ENCODE measurements around the gene RALGPS2.

RALGPS2 gene

DNA sequence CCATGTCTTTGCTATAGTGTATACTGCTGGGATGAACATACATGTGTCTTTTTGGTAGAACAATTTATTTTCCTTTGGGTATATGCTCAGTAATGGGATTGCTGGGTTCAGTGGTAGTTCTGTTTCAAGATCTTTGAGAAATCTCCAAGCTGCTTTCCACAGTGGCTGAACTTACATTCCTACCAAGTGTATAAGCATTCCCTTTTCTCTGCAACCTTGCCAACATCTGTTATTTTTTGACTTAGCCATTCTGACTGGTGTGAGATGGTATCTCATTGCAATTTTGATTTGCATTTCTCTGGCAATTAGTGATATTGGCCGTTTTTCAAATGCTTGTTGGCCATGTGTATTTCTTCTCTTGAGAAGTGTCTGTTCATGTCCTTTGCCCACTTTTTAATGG is 183.3 kb downstream of the RALGPS2 start:
- Histone ChIP-seq H3K4me3 (ENCODE audit: low read length) (no peak overlapping the region), H2AFZ (ENCODE audit: low read depth, low read length) (no peak overlapping the region), H3K27ac (ENCODE audit: low read length) (no peak overlapping the region), H3K27me3 (ENCODE audit: low read depth, low read length) (peaks cover 6% of the 10 kb centered on the region), H4K20me1 (ENCODE audit: insufficient read depth, low read length) (peaks cover 8% of the 10 kb centered on the region; the same call in 1 of the 2 replicates), H3K4me1 (ENCODE audit: low read length) (peaks cover 5% of the 10 kb centered on the region; the same call in 1 of the 2 replicates), H3K9ac (ENCODE audit: low read length) (no peak overlapping the region), H3K79me2 (ENCODE audit: low read length) (no peaks in the 10 kb centered on the region), H3K9me3 (ENCODE audit: insufficient read depth, low read length) (peaks cover 15% of the 10 kb centered on the region; the same call in 1 of the 2 replicates), H3K4me2 (ENCODE audit: low read length) (no peak overlapping the region), H3K36me3 (replicated peaks; ENCODE audit: low read depth, low read length) (peaks cover 22% of the 10 kb centered on the region)
- TF ChIP-seq EZH2phosphoT487 (IDR thresholded peaks at IDR 0.05; ENCODE audit: low read depth) = no peak
- TF ChIP-seq, protein P1, sequence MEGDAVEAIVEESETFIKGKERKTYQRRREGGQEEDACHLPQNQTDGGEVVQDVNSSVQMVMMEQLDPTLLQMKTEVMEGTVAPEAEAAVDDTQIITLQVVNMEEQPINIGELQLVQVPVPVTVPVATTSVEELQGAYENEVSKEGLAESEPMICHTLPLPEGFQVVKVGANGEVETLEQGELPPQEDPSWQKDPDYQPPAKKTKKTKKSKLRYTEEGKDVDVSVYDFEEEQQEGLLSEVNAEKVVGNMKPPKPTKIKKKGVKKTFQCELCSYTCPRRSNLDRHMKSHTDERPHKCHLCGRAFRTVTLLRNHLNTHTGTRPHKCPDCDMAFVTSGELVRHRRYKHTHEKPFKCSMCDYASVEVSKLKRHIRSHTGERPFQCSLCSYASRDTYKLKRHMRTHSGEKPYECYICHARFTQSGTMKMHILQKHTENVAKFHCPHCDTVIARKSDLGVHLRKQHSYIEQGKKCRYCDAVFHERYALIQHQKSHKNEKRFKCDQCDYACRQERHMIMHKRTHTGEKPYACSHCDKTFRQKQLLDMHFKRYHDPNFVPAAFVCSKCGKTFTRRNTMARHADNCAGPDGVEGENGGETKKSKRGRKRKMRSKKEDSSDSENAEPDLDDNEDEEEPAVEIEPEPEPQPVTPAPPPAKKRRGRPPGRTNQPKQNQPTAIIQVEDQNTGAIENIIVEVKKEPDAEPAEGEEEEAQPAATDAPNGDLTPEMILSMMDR (IDR thresholded peaks at IDR 0.05; ENCODE audit: low read depth, low read length) = no peak

DNA sequence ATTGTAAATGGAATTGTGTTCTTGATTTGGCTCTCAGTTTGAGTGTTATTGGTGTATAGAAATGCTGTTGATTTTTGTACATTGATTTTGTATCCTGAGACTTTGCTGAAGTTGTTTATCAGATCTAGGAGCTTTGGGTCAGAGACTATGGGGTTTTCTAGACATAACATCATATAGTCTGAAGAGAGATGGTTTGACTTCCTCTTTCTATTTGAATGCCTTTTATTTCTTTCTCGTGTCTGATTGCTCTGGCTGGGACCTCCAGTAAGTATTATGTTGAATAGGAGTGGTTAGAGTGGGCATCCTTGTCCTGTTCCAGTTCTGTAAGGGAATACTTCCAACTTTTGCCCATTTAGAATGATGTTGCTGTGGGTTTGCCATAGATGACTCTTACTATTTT is 185.0 kb downstream of the RALGPS2 start:
- Histone ChIP-seq H3K79me2 (ENCODE audit: low read length) (no peaks in the 10 kb centered on the region), H3K4me3 (ENCODE audit: low read length) (no peak overlapping the region), H3K9ac (ENCODE audit: low read length) (no peak overlapping the region), H3K4me2 (ENCODE audit: low read length) (no peak overlapping the region), H4K20me1 (ENCODE audit: insufficient read depth, low read length) (peaks cover 23% of the 10 kb centered on the region), H3K27me3 (ENCODE audit: low read depth, low read length) (peaks cover 19% of the 10 kb centered on the region), H3K4me1 (ENCODE audit: low read length) (peaks cover 14% of the 10 kb centered on the region), H3K36me3 (replicated peaks; ENCODE audit: low read depth, low read length) (peaks cover 25% of the 10 kb centered on the region), H3K27ac (ENCODE audit: low read length) (no peak overlapping the region), H3K9me3 (ENCODE audit: insufficient read depth, low read length) (peaks cover 15% of the 10 kb centered on the region; the same call in 1 of the 2 replicates), H2AFZ (ENCODE audit: low read depth, low read length) (no peak overlapping the region)
- TF ChIP-seq EZH2phosphoT487 (IDR thresholded peaks at IDR 0.05; ENCODE audit: low read depth) = no peak
- TF ChIP-seq, protein P1 (IDR thresholded peaks at IDR 0.05; ENCODE audit: low read depth, low read length) = no peak

DNA sequence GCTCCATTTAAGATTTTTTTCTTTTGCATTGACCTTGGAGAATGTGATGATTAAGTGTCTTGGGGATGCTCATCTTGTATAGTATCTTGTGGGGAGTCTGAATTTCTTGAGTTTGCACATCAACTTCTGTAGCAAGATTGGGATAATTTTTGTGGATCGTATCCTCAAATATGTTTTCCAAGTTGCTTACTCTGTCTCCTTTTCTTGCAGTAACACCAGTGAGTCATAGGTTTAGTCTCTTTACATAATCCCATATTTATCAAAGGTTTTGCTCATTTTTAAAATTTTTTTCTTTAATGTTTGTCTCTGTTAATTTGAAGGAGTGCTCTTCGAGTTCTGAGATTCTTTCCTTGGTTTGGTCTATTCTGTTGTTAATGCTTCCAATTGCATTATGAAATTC is 187.6 kb downstream of the RALGPS2 start:
- no peak overlapping the region for H3K4me3 ChIP-seq (ENCODE audit: low read length)
- peaks cover 15% of the 10 kb centered on the region; the same call in 1 of the 2 replicates for H3K9me3 ChIP-seq (ENCODE audit: insufficient read depth, low read length)
- peaks cover 33% of the 10 kb centered on the region for H3K27me3 ChIP-seq (ENCODE audit: low read depth, low read length)
- no peak overlapping the region for H3K27ac ChIP-seq (ENCODE audit: low read length)
- H3K79me2 ChIP-seq (ENCODE audit: low read length) = no peaks in the 10 kb centered on the region
- H3K36me3 ChIP-seq (replicated peaks; ENCODE audit: low read depth, low read length) = peaks cover 34% of the 10 kb centered on the region
- H4K20me1 ChIP-seq (ENCODE audit: insufficient read depth, low read length) = peaks cover 29% of the 10 kb centered on the region
- H3K9ac ChIP-seq (ENCODE audit: low read length) = no peak overlapping the region
- no peak overlapping the region for H2AFZ ChIP-seq (ENCODE audit: low read depth, low read length)
- H3K4me2 ChIP-seq (ENCODE audit: low read length) = no peak overlapping the region
- TF ChIP-seq, protein P1 (IDR thresholded peaks at IDR 0.05; ENCODE audit: low read depth, low read length) = no peak
- peaks cover 20% of the 10 kb centered on the region for H3K4me1 ChIP-seq (ENCODE audit: low read length)

DNA sequence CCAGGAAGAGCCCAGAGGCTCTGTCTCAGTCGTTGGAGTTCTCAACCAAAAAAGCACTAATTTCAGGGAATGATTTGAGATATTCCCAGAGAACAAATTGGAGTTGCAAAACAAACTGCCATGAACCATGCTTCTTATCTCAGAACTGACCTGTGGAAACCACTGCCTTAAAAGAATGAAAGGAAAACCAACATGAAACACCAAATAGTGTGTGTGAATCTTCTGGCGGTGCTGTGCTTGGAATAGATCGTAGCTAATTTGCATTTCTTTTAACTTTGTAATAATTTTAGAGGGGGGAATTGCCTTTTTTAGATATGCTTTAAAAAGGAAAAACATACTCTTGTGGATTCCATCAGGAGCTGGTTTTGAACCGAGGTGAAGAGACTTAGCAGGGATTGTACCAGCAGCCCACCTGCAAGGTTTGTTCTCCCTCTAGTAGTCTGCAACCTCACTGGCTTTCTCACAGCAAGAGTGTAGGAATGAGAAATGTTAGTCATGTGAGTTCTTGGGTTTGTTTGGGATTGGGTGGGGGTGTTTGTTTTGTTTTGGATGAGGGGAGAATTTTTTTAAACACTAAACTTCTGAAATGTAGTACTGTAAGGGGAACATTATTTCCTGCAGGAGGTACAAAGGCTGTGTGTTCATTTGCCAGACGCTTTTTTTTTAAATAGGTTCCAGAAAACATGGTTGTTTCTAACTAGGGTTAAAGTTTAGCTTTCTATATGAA is 191.6 kb downstream of the RALGPS2 start:
- TF ChIP-seq, protein P1 (IDR thresholded peaks at IDR 0.05; ENCODE audit: low read depth, low read length) = no peak
- no peak for TF ChIP-seq EZH2phosphoT487 (IDR thresholded peaks at IDR 0.05; ENCODE audit: low read depth)
- no peak overlapping the region for H3K9ac ChIP-seq (ENCODE audit: low read length)

More for the DNA sequence above, 191.6 kb downstream of the RALGPS2 start:
- no peak overlapping the region for H3K4me3 ChIP-seq (ENCODE audit: low read length)
- no peaks in the 10 kb centered on the region for H3K79me2 ChIP-seq (ENCODE audit: low read length)
- H3K4me2 ChIP-seq (ENCODE audit: low read length) = no peak overlapping the region
- H3K27ac ChIP-seq (ENCODE audit: low read length) = no peak overlapping the region
- H3K9me3 ChIP-seq (ENCODE audit: insufficient read depth, low read length) = no peaks in the 10 kb centered on the region
- H3K27me3 ChIP-seq (ENCODE audit: low read depth, low read length) = peaks cover 33% of the 10 kb centered on the region
- peaks cover 29% of the 10 kb centered on the region for H4K20me1 ChIP-seq (ENCODE audit: insufficient read depth, low read length)
- H3K4me1 ChIP-seq (ENCODE audit: low read length) = peaks cover 19% of the 10 kb centered on the region
- H2AFZ ChIP-seq (ENCODE audit: low read depth, low read length) = no peak overlapping the region
- H3K36me3 ChIP-seq (replicated peaks; ENCODE audit: low read depth, low read length) = peaks cover 18% of the 10 kb centered on the region

Data from OCI-LY3 (cell line).